Uterus (tissue), 2 donors: Measurements from ENCODE around the gene BOD1.

Experiments used
- POLR2A ChIP-seq, 2 donors: fragments of 450-650 bp; IDR thresholded peaks; one replicate each; pipeline ENCODE4 v1.6.1; 2016; ENCODE audit warnings: antibody characterized with exemption in 2 of 2, mild to moderate bottlenecking in 1 of 2, moderate library complexity in 1 of 2
- TF ChIP-seq, protein P1 (sequence below), 4 experiments: fragments of 200-600 bp in 2 of 4; fragments of 450-650 bp in 2 of 4; sonication (generic) in 2 of 4; IDR thresholded peaks; one replicate each; pipeline ENCODE4 v1.5.1; 2016 to 2019; ENCODE audit warnings: antibody characterized with exemption in 4 of 4, mild to moderate bottlenecking in 2 of 4, moderate library complexity in 1 of 4

DNA sequence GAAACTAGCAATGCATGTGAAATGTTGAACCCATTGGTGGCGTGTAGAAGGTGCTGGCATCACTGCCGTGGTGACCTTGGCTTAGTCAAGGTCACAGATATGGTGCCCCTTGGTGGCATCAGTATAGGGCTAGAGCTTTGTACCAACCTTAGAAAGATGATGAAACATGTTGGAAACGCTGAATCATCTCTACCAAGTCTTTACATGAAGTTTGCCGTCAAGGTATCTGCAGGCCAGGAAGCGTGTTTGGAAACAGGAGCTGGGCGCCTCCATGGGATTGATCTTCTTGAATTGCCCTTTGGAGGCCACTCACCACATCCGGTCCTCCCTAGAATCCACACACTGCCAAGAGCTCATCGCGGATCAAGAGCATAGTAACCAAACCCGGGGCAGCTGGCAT lies 16.9 kb upstream of the BOD1 start:
- TF ChIP-seq, protein P1, sequence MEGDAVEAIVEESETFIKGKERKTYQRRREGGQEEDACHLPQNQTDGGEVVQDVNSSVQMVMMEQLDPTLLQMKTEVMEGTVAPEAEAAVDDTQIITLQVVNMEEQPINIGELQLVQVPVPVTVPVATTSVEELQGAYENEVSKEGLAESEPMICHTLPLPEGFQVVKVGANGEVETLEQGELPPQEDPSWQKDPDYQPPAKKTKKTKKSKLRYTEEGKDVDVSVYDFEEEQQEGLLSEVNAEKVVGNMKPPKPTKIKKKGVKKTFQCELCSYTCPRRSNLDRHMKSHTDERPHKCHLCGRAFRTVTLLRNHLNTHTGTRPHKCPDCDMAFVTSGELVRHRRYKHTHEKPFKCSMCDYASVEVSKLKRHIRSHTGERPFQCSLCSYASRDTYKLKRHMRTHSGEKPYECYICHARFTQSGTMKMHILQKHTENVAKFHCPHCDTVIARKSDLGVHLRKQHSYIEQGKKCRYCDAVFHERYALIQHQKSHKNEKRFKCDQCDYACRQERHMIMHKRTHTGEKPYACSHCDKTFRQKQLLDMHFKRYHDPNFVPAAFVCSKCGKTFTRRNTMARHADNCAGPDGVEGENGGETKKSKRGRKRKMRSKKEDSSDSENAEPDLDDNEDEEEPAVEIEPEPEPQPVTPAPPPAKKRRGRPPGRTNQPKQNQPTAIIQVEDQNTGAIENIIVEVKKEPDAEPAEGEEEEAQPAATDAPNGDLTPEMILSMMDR (IDR thresholded peaks at IDR 0.05): no peak
- TF ChIP-seq POLR2A (IDR thresholded peaks at IDR 0.05): no peak
